Neuronal stem cell (in vitro differentiated cells): ENCODE data around the gene LPP.

Experiments used
- DNase-seq: peaks from one replicate; pipeline ENCODE4 v3.0.0-alpha.2; 2013; ENCODE audit warnings: low spot score
- H2AFZ ChIP-seq: one replicate; pipeline ENCODE4 v1.6.1; 2013; ENCODE audit warnings: mild to moderate bottlenecking, low read length, inconsistent platforms
- H2AK5ac ChIP-seq: 2 replicates; pipeline ENCODE4 v1.6.1; 2013; ENCODE audit warnings: low read depth, mild to moderate bottlenecking, inconsistent platforms, low read length, moderate library complexity, mixed read lengths
- H2BK120ac ChIP-seq: 2 replicates; pipeline ENCODE4 v1.6.1; 2013; ENCODE audit warnings: low read depth, mild to moderate bottlenecking, inconsistent platforms, low read length, moderate library complexity, mixed read lengths
- H2BK12ac ChIP-seq: one replicate; pipeline ENCODE4 v1.6.1; 2013; ENCODE audit warnings: low read length, inconsistent platforms
- H2BK15ac ChIP-seq: 2 replicates; pipeline ENCODE4 v1.6.1; 2013; ENCODE audit warnings: mild to moderate bottlenecking, low read length, inconsistent platforms, mixed read lengths
- H2BK5ac ChIP-seq: one replicate; pipeline ENCODE4 v1.6.1; 2013; ENCODE audit warnings: inconsistent platforms, mild to moderate bottlenecking, low read length, moderate library complexity
- H3K14ac ChIP-seq: one replicate; pipeline ENCODE4 v1.6.1; 2013; ENCODE audit warnings: low read length, inconsistent platforms
- H3K18ac ChIP-seq: 2 replicates; pipeline ENCODE4 v1.6.1; 2013; ENCODE audit warnings: low read length, inconsistent platforms
- H3K23ac ChIP-seq: 2 replicates; pipeline ENCODE4 v1.6.1; 2013; ENCODE audit warnings: low read depth, mild to moderate bottlenecking, mixed read lengths, low read length, inconsistent platforms; ENCODE audit not compliant: poor library complexity
- H3K27ac ChIP-seq: replicated peaks from 3 replicates; pipeline ENCODE4 v1.5.1; 2013; ENCODE audit warnings: low read length, inconsistent platforms
- H3K27me3 ChIP-seq, 3 experiments: 2 replicates each; pipeline ENCODE4 v1.6.1; 2013; ENCODE audit warnings: low read length in 3 of 3, mild to moderate bottlenecking in 2 of 3, inconsistent platforms in 1 of 3, low read depth in 1 of 3, mixed read lengths in 1 of 3, moderate library complexity in 1 of 3; ENCODE audit not compliant: control insufficient read depth in 3 of 3, insufficient read depth in 3 of 3
- H3K36me3 ChIP-seq, 2 donors: replicated peaks in 1 of 2; 2 replicates each; pipeline ENCODE4 v1.6.1; 2013; ENCODE audit warnings: low read length in 2 of 2; ENCODE audit not compliant: control insufficient read depth in 2 of 2, insufficient read depth in 2 of 2
- H3K4ac ChIP-seq: 2 replicates; pipeline ENCODE4 v1.6.1; 2013; ENCODE audit warnings: inconsistent platforms, mild to moderate bottlenecking, low read length, moderate library complexity
- H3K4me1 ChIP-seq, 2 donors: 1 replicate in 1 of 2; 2 replicates in 1 of 2; pipeline ENCODE4 v1.6.1; 2013; ENCODE audit warnings: low read length in 2 of 2, low read depth in 1 of 2; ENCODE audit not compliant: control insufficient read depth in 2 of 2, insufficient read depth in 1 of 2
- H3K4me2 ChIP-seq: one replicate; pipeline ENCODE4 v1.6.1; 2013; ENCODE audit warnings: mild to moderate bottlenecking, low read length, inconsistent platforms; ENCODE audit not compliant: insufficient read depth, poor library complexity, severe bottlenecking
- H3K4me3 ChIP-seq, 2 donors: 2 replicates each; pipeline ENCODE4 v1.5.1; 2013; ENCODE audit warnings: low read length in 2 of 2, mild to moderate bottlenecking in 2 of 2, inconsistent platforms in 1 of 2, moderate library complexity in 1 of 2
- H3K79me1 ChIP-seq: one replicate; pipeline ENCODE4 v1.6.1; 2013; ENCODE audit warnings: low read depth, mild to moderate bottlenecking, inconsistent platforms, low read length, moderate library complexity
- H3K9ac ChIP-seq: one replicate; pipeline ENCODE4 v1.6.1; 2013; ENCODE audit warnings: mild to moderate bottlenecking, low read depth, low read length, inconsistent platforms; ENCODE audit not compliant: poor library complexity
- H3K9me3 ChIP-seq, 2 donors: replicated peaks in 1 of 2; 2 replicates each; pipeline versions ENCODE3 to v1.6.1; 2013; ENCODE audit warnings: low read length in 2 of 2, mild to moderate bottlenecking in 2 of 2, inconsistent platforms in 1 of 2, low read depth in 1 of 2, mixed read lengths in 1 of 2, moderate library complexity in 1 of 2; ENCODE audit not compliant: control insufficient read depth in 2 of 2, insufficient read depth in 1 of 2
- H4K8ac ChIP-seq: one replicate; pipeline ENCODE4 v1.6.1; 2013; ENCODE audit warnings: low read depth, mild to moderate bottlenecking, inconsistent platforms, low read length, moderate library complexity
- H4K91ac ChIP-seq: one replicate; pipeline ENCODE4 v1.6.1; 2013; ENCODE audit warnings: low read length, low read depth, mild to moderate bottlenecking, inconsistent platforms; ENCODE audit not compliant: poor library complexity
- WGBS, 2 donors: extraction: QIAGEN DNeasy Blood & Tissue Kit; methylation state at CpG; one replicate each; pipeline ENCODE4 v1.1.7; 2013; ENCODE audit warnings: missing lambda C conversion rate in 2 of 2, mixed read lengths in 1 of 2; ENCODE audit not compliant: insufficient read length in 2 of 2, insufficient replicate concordance in 1 of 2; ENCODE audit errors: extremely low coverage in 2 of 2; 5-methylcytosine and 5-hydroxymethylcytosine counted together

The LPP gene

DNA sequence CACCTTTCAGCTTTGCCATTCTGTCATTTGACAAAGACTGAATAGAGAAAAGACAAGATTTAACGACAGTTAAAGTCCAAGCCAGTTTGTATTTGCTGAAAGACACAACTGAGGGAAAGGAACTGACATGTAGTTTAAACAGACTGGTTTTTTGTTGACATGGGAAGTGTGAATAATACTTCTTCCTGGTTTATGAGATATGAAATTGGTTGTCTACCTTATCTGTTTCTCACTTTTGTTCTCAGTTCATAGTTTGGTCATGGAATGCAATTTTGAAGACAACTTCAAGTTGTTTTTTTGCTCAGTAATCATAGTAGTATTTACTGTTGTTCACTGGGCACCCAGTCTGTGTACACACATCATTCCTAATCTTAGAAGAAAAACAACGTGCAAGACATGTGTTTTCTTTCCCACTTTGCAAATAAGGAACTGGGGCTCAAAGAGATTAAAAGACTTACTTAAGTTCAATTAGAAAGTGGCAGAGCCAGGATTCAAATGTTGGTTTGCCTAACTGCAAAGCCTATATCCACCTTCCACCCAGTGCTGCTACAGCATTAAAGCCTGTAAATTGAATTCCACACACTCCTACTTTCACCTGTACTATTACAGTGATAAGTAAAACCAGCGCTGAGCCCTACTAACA lies 103.5 kb downstream of the LPP start:
- H3K18ac ChIP-seq = no peak overlapping the region
- no peaks in the 10 kb centered on the region for H3K27me3 ChIP-seq
- no peak overlapping the region for H2AK5ac ChIP-seq
- peaks cover 3 to 11% of the 10 kb centered on the region in 2 donors for H3K4me1 ChIP-seq
- no peak overlapping the region for H4K91ac ChIP-seq
- H3K9me3 ChIP-seq = peaks cover 0 to 8% of the 10 kb centered on the region in 2 donors
- no peak overlapping the region for H2BK15ac ChIP-seq
- H3K23ac ChIP-seq = no peak overlapping the region
- H3K4me2 ChIP-seq = no peak overlapping the region
- no peak overlapping the region for H2AFZ ChIP-seq
- no peak overlapping the region for H2BK12ac ChIP-seq
- peaks cover 0 to 9% of the 10 kb centered on the region in 2 donors for H3K36me3 ChIP-seq
- H3K27ac ChIP-seq = no peak overlapping the region
- H3K4ac ChIP-seq = no peak overlapping the region
- no peak overlapping the region for H3K9ac ChIP-seq
- H2BK120ac ChIP-seq = no peak overlapping the region
- H2BK5ac ChIP-seq = no peak overlapping the region
- H3K4me3 ChIP-seq = no peak overlapping the region
- H4K8ac ChIP-seq = no peak overlapping the region
- no peak for DNase-seq
- WGBS, 2 donors = no CpG with 5 or more reads among the region's 3 CpGs
- no peaks in the 10 kb centered on the region for H3K79me1 ChIP-seq
- H3K14ac ChIP-seq = no peak overlapping the region

DNA sequence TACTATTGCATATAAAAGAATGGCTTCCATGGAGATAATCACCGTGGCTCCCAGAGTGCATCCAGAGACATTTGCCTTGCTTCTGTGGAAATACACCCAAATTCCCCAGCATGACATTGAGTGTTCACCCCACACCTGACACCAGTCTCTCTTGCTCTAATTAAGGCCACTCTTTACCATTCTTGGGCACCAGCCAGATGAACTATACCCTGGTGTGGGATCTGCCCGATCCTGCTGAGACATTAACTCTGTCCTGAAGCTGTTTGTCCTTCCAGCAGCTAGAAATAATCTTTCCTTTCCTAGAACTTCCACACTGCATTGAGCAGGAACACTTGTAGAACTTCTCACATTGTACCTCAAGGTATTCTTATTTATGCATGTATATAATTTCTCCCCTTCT lies 105.2 kb downstream of the LPP start:
- H2BK15ac ChIP-seq = no peak overlapping the region
- no peak overlapping the region for H2AK5ac ChIP-seq
- H3K9ac ChIP-seq = no peak overlapping the region
- no peak overlapping the region for H4K91ac ChIP-seq
- no peak for DNase-seq
- no peak overlapping the region for H2BK5ac ChIP-seq
- no peak overlapping the region for H4K8ac ChIP-seq
- no peak overlapping the region for H3K4ac ChIP-seq
- no peak overlapping the region for H3K27ac ChIP-seq
- H3K18ac ChIP-seq = no peak overlapping the region
- H3K23ac ChIP-seq = no peak overlapping the region
- H3K27me3 ChIP-seq = no peaks in the 10 kb centered on the region
- H3K36me3 ChIP-seq = peaks cover 0 to 9% of the 10 kb centered on the region in 2 donors
- no peaks in the 10 kb centered on the region for H3K79me1 ChIP-seq
- no CpG with 5 or more reads among the region's 2 CpGs for WGBS, 2 donors
- H2BK120ac ChIP-seq = no peak overlapping the region
- no peak overlapping the region for H3K4me2 ChIP-seq
- H2AFZ ChIP-seq = no peak overlapping the region
- no peak overlapping the region for H2BK12ac ChIP-seq
- peaks cover 6 to 14% of the 10 kb centered on the region in 2 donors for H3K4me1 ChIP-seq
- no peak overlapping the region for H3K14ac ChIP-seq
- no peaks in the 10 kb centered on the region for H3K9me3 ChIP-seq
- H3K4me3 ChIP-seq = no peak overlapping the region

DNA sequence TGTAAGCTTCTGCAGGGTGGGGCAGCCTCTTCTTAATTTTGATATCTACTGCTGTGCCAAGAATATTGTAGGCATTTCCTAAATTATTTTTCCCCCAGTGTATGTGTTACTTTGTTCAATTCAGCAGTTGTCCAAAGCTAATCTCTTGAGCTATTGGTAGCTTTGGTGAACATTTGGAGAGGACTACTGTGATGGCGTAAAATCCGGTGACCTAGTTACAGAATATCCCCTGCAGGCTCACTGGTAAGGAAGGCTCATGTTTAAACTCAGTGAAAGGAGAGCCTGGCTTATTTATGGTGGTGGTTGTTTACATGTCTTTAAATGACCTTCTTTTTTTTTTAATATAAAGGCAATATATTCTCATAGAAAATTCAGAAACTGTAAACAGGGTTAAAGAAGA lies 105.6 kb downstream of the LPP start:
- no peak overlapping the region for H2BK12ac ChIP-seq
- H4K91ac ChIP-seq = no peak overlapping the region
- H2BK15ac ChIP-seq = no peak overlapping the region
- H3K36me3 ChIP-seq = peaks cover 0 to 8% of the 10 kb centered on the region in 2 donors
- no CpG with 5 or more reads among the region's 2 CpGs for WGBS, 2 donors
- H4K8ac ChIP-seq = no peak overlapping the region
- H2AK5ac ChIP-seq = no peak overlapping the region
- no peak overlapping the region for H3K23ac ChIP-seq
- no peak overlapping the region for H3K4ac ChIP-seq
- no peaks in the 10 kb centered on the region for H3K27me3 ChIP-seq
- no peak overlapping the region for H3K27ac ChIP-seq
- no peaks in the 10 kb centered on the region for H3K9me3 ChIP-seq
- peaks cover 8 to 16% of the 10 kb centered on the region in 2 donors for H3K4me1 ChIP-seq
- H3K4me2 ChIP-seq = no peak overlapping the region
- H3K9ac ChIP-seq = no peak overlapping the region
- H2BK120ac ChIP-seq = no peak overlapping the region
- no peak overlapping the region for H3K4me3 ChIP-seq
- no peak for DNase-seq
- H3K18ac ChIP-seq = no peak overlapping the region
- no peak overlapping the region for H2BK5ac ChIP-seq
- no peak overlapping the region for H3K14ac ChIP-seq
- H2AFZ ChIP-seq = no peak overlapping the region
- H3K79me1 ChIP-seq = no peaks in the 10 kb centered on the region

- H3K4me1 ChIP-seq = peaks cover 8 to 21% of the 10 kb centered on the region in 2 donors
- H4K91ac ChIP-seq = no peak overlapping the region
- H4K8ac ChIP-seq = no peak overlapping the region
- H3K27me3 ChIP-seq = no peaks in the 10 kb centered on the region
- H3K36me3 ChIP-seq = no peaks in the 10 kb centered on the region
- H3K23ac ChIP-seq = no peak overlapping the region
- no peak overlapping the region for H3K4me2 ChIP-seq
- H2BK5ac ChIP-seq = no peak overlapping the region
- H2BK12ac ChIP-seq = no peak overlapping the region
- no peak overlapping the region for H3K4me3 ChIP-seq
- H2BK15ac ChIP-seq = no peak overlapping the region
- no peak overlapping the region for H2AFZ ChIP-seq
- no peak overlapping the region for H3K9ac ChIP-seq
- no peaks in the 10 kb centered on the region for H3K79me1 ChIP-seq
- WGBS, 2 donors = no CpG with 5 or more reads among the region's 4 CpGs
- H2AK5ac ChIP-seq = no peak overlapping the region
- H3K27ac ChIP-seq = no peak overlapping the region
- no peak overlapping the region for H3K14ac ChIP-seq
- H3K9me3 ChIP-seq = no peaks in the 10 kb centered on the region
- no peak overlapping the region for H2BK120ac ChIP-seq
- H3K18ac ChIP-seq = no peak overlapping the region
- no peak overlapping the region for H3K4ac ChIP-seq
- no peak for DNase-seq
Observed at GRCh38 chr3:188261011-188261410, 107.1 kb downstream of the LPP start.
